OCI-LY1 (cell line): ENCODE results near the gene HPDL.

Experiments used
- H2AFZ ChIP-seq: fragments of 200-600 bp; sonication (generic), shearing (Covaris generic); 2 replicates; pipeline ENCODE4 v1.6.0; 2014; ENCODE audit warnings: antibody characterized with exemption, mild to moderate bottlenecking, low read length
- H3F3A ChIP-seq: fragments of 200-600 bp; sonication (generic), shearing (Covaris generic); 2 replicates; pipeline ENCODE4 v1.6.0; 2014; ENCODE audit warnings: mild to moderate bottlenecking, antibody characterized with exemption, low read length, moderate library complexity; ENCODE audit not compliant: insufficient read depth
- H3K27ac ChIP-seq: fragments of 200-600 bp; sonication (generic); 2 replicates; pipeline ENCODE4 v1.5.1; 2014; ENCODE audit warnings: low read length, mixed run types, mild to moderate bottlenecking, low read depth; ENCODE audit not compliant: poor library complexity, severe bottlenecking
- H3K27me3 ChIP-seq: fragments of 200-600 bp; sonication (generic); 2 replicates; pipeline ENCODE4 v1.6.0; 2014; ENCODE audit warnings: antibody characterized with exemption, mild to moderate bottlenecking, low read length, moderate library complexity; ENCODE audit not compliant: insufficient read depth
- H3K36me3 ChIP-seq: fragments of 200-600 bp; sonication (generic); 2 replicates; pipeline ENCODE4 v1.6.1; 2014; ENCODE audit warnings: mild to moderate bottlenecking, antibody characterized with exemption, low read length, moderate library complexity, mixed read lengths; ENCODE audit not compliant: insufficient read depth
- H3K4me1 ChIP-seq: fragments of 200-600 bp; sonication (generic); 2 replicates; pipeline ENCODE4 v1.5.1; 2014; ENCODE audit warnings: mild to moderate bottlenecking, low read length, moderate library complexity; ENCODE audit not compliant: insufficient read depth, severe bottlenecking
- H3K4me2 ChIP-seq: fragments of 200-600 bp; sonication (generic), shearing (Covaris generic); 2 replicates; pipeline ENCODE4 v1.6.1; 2014; ENCODE audit warnings: low read length
- H3K4me3 ChIP-seq: fragments of 200-600 bp; sonication (generic); 2 replicates; pipeline ENCODE4 v1.5.1; 2014; ENCODE audit warnings: low read length, low read depth, mild to moderate bottlenecking, mixed read lengths; ENCODE audit not compliant: poor library complexity, severe bottlenecking
- H3K79me2 ChIP-seq: fragments of 200-600 bp; shearing (Covaris generic); 2 replicates; pipeline ENCODE4 v1.6.1; 2016; ENCODE audit warnings: mixed run types, low read length, mixed read lengths; ENCODE audit not compliant: insufficient read depth
- H3K9ac ChIP-seq: fragments of 200-600 bp; sonication (generic), shearing (Covaris generic); 2 replicates; pipeline ENCODE4 v1.6.1; 2014; ENCODE audit warnings: mild to moderate bottlenecking, low read length, mixed read lengths
- H3K9me2 ChIP-seq: fragments of 200-600 bp; sonication (generic), shearing (Covaris generic); 2 replicates; pipeline ENCODE4 v1.6.1; 2014; ENCODE audit warnings: low read depth, mild to moderate bottlenecking, low read length, mixed read lengths
- H3K9me3 ChIP-seq: fragments of 200-600 bp; shearing (Covaris generic); 2 replicates; pipeline ENCODE4 v1.6.1; 2014; ENCODE audit warnings: low read length, mixed read lengths
- H4K20me1 ChIP-seq: fragments of 200-600 bp; sonication (generic), shearing (Covaris generic); 2 replicates; pipeline ENCODE4 v1.6.0; 2016; ENCODE audit warnings: mild to moderate bottlenecking, low read length; ENCODE audit not compliant: insufficient read depth
- EZH2 ChIP-seq: fragments of 200-600 bp; sonication (generic), shearing (Covaris generic); IDR thresholded peaks from 2 replicates; pipeline ENCODE4 v1.8.0; 2017; ENCODE audit warnings: borderline replicate concordance, mixed run types, mild to moderate bottlenecking, antibody characterized with exemption, low read length, moderate library complexity, mixed read lengths
- TF ChIP-seq, protein P1 (sequence below): fragments of 200-600 bp; sonication (generic), shearing (Covaris generic); IDR thresholded peaks from 2 replicates; pipeline ENCODE4 v1.5.1; 2017; ENCODE audit warnings: mild to moderate bottlenecking, antibody characterized with exemption, low read length, moderate library complexity, mixed read lengths

Gene HPDL

DNA sequence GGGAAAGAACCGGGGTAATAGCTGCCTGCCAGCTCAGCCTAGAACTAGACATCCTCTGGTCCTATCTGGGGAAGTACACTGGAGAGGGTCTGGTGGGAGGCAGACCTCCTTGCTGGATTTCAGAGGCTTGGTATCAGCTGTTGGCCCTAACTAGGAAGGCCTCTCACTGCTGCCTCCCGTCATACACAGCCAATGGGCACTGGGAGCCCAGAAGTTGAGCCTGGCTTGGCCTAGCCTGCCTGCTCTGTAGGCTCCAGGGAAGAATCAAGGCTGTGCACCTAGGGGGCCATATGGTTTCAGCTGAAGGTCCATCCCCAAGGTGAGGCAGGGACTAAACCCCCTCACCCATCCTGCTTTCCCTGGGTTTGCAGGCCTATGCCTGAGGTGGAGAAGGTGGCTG is 17.8 kb downstream of the HPDL start:
- H3F3A ChIP-seq = no peaks in the 10 kb centered on the region
- H3K9me2 ChIP-seq = no peaks in the 10 kb centered on the region
- H3K9me3 ChIP-seq = no peaks in the 10 kb centered on the region
- peaks cover 5% of the 10 kb centered on the region for H3K79me2 ChIP-seq
- peaks cover 13% of the 10 kb centered on the region for H3K4me1 ChIP-seq
- no peaks in the 10 kb centered on the region for H3K27me3 ChIP-seq
- H3K4me3 ChIP-seq = no peak overlapping the region
- H3K9ac ChIP-seq = no peak overlapping the region
- no peak overlapping the region for H3K4me2 ChIP-seq
- H3K36me3 ChIP-seq = peaks cover 45% of the 10 kb centered on the region
- no peak overlapping the region for H3K27ac ChIP-seq
- no peak for TF ChIP-seq EZH2
- TF ChIP-seq, protein P1, sequence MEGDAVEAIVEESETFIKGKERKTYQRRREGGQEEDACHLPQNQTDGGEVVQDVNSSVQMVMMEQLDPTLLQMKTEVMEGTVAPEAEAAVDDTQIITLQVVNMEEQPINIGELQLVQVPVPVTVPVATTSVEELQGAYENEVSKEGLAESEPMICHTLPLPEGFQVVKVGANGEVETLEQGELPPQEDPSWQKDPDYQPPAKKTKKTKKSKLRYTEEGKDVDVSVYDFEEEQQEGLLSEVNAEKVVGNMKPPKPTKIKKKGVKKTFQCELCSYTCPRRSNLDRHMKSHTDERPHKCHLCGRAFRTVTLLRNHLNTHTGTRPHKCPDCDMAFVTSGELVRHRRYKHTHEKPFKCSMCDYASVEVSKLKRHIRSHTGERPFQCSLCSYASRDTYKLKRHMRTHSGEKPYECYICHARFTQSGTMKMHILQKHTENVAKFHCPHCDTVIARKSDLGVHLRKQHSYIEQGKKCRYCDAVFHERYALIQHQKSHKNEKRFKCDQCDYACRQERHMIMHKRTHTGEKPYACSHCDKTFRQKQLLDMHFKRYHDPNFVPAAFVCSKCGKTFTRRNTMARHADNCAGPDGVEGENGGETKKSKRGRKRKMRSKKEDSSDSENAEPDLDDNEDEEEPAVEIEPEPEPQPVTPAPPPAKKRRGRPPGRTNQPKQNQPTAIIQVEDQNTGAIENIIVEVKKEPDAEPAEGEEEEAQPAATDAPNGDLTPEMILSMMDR = no peak
- no peak overlapping the region for H2AFZ ChIP-seq
- no peaks in the 10 kb centered on the region for H4K20me1 ChIP-seq

DNA sequence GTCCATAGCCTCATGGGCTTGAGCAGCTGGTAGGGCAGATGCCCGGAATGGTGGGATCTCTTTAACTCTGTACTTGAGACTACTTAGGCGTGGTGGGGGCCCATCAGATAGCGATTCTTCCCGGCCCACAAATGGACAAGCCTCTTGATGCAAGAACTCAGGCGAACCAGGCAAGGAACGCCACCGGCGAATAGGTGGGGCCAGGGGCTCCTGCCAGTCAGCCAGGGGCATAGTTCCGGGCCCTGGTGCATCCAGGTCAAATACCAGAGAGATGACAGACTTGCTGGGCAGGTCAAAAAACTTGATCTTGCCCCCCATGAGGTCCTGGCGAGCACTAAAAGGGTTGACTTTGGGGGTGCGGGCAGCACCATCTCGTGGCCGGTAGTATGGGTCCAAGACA is 18.3 kb downstream of the HPDL start:
- H4K20me1 ChIP-seq = no peaks in the 10 kb centered on the region
- H3K27ac ChIP-seq = no peak overlapping the region
- no peaks in the 10 kb centered on the region for H3K9me2 ChIP-seq
- H3K9ac ChIP-seq = no peak overlapping the region
- H3K4me3 ChIP-seq = no peak overlapping the region
- peaks cover 45% of the 10 kb centered on the region for H3K36me3 ChIP-seq
- no peaks in the 10 kb centered on the region for H3F3A ChIP-seq
- no peaks in the 10 kb centered on the region for H3K9me3 ChIP-seq
- H3K79me2 ChIP-seq = peaks cover 5% of the 10 kb centered on the region
- no peak overlapping the region for H3K4me2 ChIP-seq
- H2AFZ ChIP-seq = no peak overlapping the region
- peaks cover 13% of the 10 kb centered on the region for H3K4me1 ChIP-seq
- no peaks in the 10 kb centered on the region for H3K27me3 ChIP-seq
- TF ChIP-seq, protein P1 = no peak
- TF ChIP-seq EZH2 = no peak

DNA sequence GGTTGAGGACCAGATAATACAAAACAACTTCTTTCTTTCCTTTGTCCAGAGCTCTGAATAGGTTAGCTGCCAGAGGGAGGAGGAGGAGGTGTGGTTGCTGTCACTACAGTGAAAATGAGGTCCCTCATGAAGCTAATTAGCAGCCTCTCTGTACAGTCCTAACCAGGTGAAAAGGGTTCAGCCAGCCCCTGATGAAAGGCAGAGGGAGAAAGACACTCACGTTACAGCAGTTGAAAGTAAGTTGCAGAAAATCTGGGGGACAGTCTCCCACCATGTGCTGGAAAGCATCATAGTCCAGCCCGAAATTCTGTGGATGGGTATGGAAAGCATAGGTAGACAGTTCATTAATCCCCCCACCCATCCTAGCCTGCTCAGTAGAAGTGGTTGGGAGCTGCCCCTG is 19.8 kb downstream of the HPDL start:
- Histone ChIP-seq H3K4me1 (peaks cover 3% of the 10 kb centered on the region), H3K36me3 (peaks cover 44% of the 10 kb centered on the region), H3K9me2 (no peaks in the 10 kb centered on the region), H3K9me3 (no peaks in the 10 kb centered on the region), H3K79me2 (no peaks in the 10 kb centered on the region), H3K27ac (no peak overlapping the region), H3K4me3 (no peak overlapping the region), H4K20me1 (no peaks in the 10 kb centered on the region), H3K9ac (no peak overlapping the region), H3F3A (no peaks in the 10 kb centered on the region), H3K27me3 (no peaks in the 10 kb centered on the region), H3K4me2 (no peak overlapping the region), H2AFZ (no peak overlapping the region)
- TF ChIP-seq, protein P1 = no peak
- no peak for TF ChIP-seq EZH2
